ELF-1 (cell line): ENCODE results near the gene ABCB1.

ENCODE experiments used
- DNase-seq: peaks from one replicate; pipeline ENCODE4 v3.0.0-alpha.2; 2016; ENCODE audit warnings: low read depth, low spot score

The ABCB1 gene

GRCh38 chr7:87600130-87601124, at the start of gene ABCB1:
ABCB1 (minus strand) TSS chr7:87600884; CDS start chr7:87600184, 700 bp downstream.
- DNase-seq: peak; percentile 54

DNA sequence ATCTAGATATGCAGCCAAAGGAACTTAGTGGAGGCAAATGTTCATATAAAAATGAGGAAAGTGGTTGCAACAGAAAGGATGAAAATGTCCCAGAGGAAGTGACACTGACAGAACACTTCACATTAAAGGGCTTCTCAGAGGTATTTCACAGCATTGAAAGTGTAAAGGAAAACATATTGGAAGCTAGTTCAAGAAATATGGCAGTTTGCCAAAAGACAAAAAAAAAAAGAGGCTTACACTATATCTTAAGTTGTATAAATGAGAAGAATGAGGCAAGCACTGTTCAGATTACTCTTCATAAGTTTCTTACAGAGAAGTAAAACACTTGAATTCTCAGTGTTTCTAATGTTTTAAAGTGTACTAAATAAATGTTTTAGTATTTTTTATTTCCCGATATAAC, 47.6 kb upstream of the ABCB1 start:
- no peak for DNase-seq

DNA sequence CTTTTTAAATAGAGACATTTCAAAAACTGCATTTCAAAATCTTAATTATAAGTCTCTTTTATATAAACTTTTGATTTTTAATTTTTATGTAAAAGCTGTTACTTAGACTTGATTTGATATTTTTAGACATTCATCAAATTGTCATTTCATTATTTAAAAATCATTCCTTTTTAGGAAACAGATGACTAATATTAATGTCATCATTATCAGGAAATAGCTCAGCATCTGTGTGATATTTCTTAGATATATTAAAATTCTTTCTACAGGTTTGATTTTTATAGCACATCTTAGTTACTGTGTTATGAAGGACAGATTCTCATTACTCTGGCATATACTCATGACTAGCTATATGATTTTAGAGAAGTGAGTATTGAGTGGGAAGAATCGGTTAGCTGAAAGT, 44.8 kb upstream of the ABCB1 start:
- DNase-seq: no peak

DNA sequence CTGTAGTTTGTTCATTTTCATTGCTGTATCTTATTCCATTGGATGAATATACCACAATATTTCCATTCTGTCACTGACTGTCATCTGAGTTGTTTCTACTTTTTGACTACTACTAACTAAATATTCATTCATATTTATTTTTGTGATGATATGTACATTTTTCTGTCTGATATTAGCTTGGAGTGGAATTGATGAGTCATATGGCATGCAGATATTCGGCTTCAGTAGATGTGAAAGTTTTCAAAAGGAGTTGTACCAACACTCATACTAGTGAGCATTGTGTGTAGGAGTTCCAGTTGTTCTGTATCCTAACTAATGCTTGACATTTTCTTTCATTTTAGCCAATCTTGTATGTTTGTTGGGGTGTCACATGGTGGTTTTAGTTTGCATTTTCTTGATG, 35.2 kb upstream of the ABCB1 start:
- no peak for DNase-seq

- peak; percentile 28 for DNase-seq
Measured at GRCh38 chr7:87628780-87629569, 28.3 kb upstream of the ABCB1 start.

DNA sequence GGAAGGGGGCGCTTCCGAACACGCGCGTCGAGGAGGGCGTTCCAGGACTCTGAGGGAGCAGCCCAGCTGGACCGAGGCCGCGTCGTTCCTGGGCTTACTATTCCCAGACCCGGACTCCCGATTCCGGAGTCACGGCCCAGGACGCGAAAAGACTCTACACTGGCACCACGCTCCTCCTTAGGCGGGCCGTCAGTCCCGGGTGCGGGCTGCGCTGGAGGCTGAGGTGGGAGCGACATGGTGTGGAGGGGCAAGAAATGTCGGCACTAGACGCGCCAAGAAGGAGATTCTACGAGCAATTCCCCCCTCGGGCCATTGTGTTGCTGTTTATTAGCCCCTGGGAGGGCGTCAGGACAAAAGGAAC, 26.9 kb upstream of the ABCB1 start:
- DNase-seq: no peak

DNA sequence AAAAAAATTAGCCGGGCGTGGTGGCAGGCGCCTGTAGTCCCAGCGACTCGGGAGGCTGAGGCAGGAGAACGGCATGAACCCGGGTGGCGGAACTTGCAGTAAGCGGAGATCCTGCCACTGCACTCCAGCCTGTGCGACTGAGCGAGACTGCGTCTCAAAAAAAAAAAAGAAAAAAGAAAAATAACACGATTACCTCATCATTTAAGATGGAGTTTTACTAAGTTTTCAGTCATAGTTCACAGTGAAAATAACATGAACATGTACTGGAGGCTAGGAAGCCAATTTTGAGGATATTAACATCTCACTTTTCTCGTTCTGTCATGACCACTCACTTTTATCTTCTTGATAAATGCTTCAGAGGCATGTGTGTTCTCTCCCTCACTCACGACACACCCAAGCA, 24.4 kb upstream of the ABCB1 start:
- no peak for DNase-seq

DNA sequence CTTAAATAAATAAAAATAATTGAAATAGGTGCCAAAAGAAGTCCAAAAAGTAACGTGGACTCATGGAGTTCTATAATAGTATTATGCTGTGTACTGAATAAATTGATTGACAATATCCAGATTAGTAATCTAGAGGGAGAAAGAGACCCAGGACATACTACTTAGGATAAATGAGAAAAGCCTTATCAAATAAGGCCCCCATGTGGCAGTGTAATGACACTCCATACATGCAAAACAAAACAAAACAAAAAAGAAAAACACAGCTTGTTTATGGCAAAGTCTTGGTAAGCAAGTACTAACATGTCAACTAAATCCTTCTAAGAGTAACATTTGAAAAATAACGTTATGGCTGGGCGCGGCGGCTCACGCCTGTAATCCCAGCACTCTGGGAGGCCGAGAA, 23.9 kb upstream of the ABCB1 start:
- DNase-seq: no peak

DNA sequence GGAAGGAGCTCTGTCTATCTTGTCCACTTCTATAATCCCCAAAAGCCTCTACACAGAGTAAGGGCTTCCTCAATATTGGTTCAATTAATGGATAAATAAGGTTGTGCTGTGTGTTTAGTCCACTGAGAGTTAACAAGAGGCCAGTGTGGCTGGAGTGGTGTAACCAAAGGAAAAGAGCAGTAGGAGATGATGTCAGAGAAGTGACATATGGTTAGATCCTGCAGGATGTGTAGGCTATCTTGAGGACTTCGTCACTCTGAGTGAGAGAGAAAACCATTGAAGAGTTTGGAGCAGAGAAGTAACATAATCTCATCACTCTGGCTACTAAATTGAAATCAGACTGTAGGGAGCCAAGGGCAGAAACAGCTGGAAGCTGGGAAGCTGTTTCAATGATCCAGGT, 14.5 kb upstream of the ABCB1 start:
- no peak for DNase-seq

DNA sequence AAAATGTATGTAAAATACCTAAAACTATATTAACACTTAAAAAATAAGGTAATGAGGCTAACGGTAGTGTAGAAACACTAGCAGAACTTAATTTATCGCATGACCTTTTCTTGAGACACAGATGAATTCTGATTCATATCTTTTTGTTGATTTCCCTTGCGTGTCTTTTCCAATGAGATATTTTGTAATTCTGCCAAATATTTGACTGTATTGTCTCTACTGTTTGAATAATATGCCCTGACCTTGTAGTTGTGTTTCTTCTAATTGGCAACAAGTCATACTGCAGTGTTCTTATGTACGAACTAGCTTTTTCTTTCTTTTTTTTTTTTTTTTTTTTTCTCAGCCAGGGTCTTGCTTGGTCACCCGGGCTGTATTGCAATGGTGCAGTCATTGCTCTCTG, 9.2 kb upstream of the ABCB1 start:
- DNase-seq: no peak

GRCh38 chr7:87608431-87608830, 7.7 kb upstream of the ABCB1 start:
- no peak for DNase-seq

- no peak for DNase-seq
Measured at GRCh38 chr7:87604264-87604663, 3.6 kb upstream of the ABCB1 start.

- DNase-seq: no peak
Measured at GRCh38 chr7:87599336-87599735, 1.3 kb downstream of the ABCB1 start.

DNA sequence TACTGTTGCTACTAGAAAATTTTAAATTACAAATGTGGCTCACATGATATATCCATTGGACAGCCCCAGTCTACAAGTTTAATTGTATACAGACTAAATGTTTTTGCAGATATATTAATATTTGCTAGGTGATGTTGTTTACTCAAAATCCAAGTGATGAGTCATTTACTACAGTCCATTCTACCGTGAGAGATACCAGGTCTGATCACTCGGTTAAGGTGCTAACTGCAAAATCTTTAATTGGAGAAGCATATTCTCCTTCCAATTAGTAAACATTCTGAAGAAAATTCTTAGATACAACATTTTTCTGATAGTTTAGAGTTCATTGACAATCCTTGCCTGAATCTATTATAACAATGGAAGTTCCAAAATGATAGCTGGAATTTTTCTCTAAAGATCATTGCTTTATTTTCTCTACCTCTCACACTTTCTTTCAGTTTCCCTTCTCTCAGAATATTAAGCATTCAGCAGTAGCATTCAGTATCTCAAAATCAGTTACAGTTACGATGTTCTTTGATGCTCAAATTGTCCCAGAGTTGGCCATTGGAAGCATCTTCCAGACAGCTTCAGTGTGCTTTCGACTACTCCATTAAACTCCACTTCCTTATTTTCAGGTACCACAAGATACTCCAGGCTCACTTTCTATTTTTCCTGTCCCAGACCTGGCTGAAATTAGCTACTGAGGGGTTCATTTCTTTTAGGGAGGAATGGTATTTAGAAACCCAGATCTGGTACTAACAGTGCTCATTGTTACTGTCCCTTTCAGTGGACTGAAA, 2.3 kb downstream of the ABCB1 start:
- no peak for DNase-seq

DNA sequence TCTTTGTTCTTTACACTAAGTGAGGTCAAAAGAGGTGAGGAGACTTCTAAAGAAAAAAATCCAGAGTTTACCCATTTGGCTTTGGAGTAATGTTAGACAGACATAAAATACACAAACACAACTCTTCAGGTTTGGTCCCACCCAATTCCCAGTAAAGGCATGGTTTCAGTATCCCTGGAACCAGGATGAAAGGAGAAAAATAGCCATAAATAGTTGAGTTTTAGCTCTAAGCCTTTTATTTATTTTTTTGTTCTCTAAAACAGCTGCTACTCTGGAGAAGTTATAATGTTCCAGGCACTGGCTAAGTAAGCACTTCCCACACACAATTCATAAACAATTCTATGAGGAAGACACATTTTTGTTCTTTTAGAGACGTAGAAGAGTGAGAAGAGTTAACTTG, 4.0 kb downstream of the ABCB1 start:
- DNase-seq: no peak

DNA sequence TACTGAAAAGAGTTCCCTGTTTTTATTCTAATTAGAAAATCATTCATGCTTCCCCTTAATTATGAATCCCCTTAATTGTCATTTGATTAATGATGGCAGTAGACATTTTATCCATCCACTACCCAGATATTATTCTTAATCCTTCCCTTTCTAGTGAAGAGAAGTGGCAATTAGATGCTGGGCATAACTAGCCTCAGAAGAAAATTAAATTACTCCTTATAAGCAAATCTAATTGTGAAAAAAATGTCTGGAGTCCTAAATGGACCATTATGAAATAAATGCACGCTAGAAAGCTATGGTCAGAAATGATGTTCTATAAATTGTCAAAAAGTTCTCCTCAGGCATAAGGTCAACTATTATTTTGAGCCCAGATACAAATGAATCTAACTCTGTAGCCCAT, 4.5 kb downstream of the ABCB1 start:
- DNase-seq: no peak

DNA sequence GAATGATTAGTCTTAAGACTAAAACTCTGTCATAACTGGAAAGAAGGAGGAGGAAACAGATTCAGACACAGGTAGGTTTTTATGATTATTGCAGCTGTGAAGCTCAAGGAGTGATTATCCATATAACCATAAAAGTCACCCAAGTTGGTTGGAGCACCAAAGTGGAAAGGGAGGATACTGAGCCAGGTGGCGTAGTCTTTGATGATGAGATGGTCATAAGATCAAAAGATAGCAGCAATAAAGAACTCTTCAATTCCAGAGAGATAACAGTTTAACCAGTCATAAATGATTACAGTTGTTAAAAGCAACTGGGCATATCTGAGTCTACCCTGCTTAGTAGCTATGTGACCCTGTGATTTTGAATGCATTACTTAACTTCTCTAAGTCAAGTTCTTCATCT, 8.4 kb downstream of the ABCB1 start:
- no peak for DNase-seq

DNA sequence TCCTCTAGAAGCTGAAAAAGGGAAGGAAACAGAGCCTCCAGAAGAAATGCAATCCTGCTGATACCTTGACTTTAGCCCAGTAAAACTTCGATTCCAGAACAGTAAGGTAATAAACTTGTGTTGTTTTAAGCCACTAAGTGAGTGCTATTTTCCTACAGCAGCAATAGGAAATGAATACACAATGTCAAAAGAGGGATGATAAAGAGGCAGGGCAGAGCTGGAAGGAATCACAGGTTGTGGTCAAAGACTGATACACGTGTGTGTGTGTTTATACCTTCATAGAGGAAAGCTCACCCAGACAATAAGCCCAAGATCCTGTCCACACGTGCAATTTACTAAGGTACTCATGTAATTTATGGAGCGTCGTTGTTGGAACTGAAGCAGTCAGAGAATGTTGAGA, 9.5 kb downstream of the ABCB1 start:
- DNase-seq: no peak

GRCh38 chr7:87590578-87590977, 10.1 kb downstream of the ABCB1 start:
- no peak for DNase-seq

DNA sequence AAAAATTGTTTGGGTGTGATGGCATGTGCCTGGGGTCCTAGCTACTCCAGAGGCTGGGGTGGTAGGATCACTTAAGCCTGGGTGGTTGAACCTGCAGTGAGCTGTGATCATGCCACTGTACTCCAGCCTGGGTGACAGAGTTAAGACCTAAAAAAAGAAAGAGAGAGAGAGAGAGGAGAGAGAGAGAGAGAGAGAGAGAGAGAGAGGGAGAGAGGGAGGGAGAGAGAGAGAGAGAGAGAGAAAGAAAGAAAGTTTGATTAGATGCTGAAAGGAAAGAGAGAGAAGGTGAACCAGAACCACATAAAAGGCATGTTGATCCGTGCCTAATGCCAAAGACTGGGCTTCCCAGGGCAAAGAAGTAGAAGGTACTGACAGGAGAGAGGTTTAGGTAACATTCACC, 11.1 kb downstream of the ABCB1 start:
- no peak for DNase-seq

DNA sequence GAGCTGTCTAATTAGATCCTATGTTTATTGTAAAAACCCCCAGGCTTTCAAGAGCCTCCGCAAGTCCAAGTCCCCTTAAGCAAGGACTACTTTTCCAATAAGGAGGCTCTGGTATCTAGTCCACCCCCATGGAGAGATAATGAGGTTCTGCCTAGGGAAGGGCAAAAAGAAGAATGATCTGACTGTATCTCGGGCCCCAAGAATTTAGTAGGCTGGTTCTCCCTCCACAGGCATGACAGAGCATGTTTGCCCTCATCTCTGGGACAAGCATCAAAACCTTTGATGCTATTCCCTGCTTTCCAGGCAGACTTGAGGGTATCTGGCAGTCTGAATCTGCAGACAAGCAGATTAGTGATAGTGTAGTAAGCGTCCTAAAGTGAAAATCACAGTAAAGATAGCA, 19.0 kb downstream of the ABCB1 start:
- no peak for DNase-seq

DNA sequence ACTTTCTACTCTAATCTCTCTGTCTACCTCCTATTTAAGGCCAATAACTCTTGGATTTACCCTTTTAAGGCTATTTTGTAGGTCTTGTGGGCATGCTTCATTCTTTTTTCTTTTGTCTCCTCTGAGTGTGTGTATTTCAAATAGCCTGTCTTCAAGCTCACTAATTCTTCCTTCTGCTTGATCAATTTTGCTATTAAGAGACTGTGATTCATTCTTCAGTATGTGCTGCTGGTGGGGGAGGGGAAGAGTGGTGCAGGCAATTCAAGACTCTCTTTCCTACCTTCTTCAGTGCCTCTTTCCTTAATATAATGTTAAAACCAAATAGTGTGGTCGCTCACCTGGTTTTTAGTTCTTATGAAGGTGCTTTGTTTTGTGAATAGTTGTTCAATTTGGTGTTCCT, 20.0 kb downstream of the ABCB1 start:
- DNase-seq: no peak
